WI38 (cell line): ENCODE results near the gene CABP2.

Source experiments
- H3K4me3 ChIP-seq: 2 replicates; pipeline ENCODE4 v1.5.1; 2011; ENCODE audit warnings: low read depth, mild to moderate bottlenecking, control low read depth, low read length
- CTCF ChIP-seq: IDR thresholded peaks from 2 replicates; pipeline ENCODE4 v1.5.1; 2012; ENCODE audit warnings: low read depth, mild to moderate bottlenecking, control low read depth, low read length

Gene CABP2

GRCh38 chr11:67507242-67507863 is 15.9 kb downstream of the CABP2 start:
- no peak for TF ChIP-seq CTCF
- peak overlapping the region; percentile 82 for H3K4me3 ChIP-seq

DNA sequence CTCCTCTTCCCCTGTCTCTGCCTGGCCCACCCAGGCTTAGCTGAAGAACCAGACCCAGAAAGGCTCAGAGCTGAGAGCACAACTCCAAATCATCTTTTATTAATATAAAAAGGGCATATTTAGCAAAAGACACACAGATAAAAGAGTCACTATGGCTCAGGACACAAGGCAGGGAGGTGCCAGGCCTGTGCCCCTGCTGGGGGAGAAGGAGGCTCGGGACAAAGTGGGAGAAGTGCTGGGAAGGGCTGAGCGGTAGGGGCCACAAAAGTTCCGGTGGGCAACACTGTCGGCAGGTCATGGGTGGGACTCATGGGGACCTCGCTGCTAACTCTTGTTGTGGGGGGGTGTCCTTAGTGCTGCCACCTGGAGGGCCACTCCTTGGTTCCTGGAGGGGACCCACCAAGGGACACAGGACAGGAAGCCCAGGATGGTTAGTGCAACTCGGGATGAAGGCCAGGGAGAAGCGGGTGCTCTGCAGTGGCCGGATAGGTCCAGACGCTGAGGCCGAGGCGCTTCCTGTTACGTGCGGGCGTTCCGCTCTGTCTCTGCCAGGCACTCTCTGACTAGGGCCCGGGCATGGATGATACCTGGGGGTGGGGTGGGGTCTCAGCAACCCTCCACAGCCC is 16.7 kb downstream of the CABP2 start:
- TF ChIP-seq CTCF: no peak
- H3K4me3 ChIP-seq: no peak overlapping the region

DNA sequence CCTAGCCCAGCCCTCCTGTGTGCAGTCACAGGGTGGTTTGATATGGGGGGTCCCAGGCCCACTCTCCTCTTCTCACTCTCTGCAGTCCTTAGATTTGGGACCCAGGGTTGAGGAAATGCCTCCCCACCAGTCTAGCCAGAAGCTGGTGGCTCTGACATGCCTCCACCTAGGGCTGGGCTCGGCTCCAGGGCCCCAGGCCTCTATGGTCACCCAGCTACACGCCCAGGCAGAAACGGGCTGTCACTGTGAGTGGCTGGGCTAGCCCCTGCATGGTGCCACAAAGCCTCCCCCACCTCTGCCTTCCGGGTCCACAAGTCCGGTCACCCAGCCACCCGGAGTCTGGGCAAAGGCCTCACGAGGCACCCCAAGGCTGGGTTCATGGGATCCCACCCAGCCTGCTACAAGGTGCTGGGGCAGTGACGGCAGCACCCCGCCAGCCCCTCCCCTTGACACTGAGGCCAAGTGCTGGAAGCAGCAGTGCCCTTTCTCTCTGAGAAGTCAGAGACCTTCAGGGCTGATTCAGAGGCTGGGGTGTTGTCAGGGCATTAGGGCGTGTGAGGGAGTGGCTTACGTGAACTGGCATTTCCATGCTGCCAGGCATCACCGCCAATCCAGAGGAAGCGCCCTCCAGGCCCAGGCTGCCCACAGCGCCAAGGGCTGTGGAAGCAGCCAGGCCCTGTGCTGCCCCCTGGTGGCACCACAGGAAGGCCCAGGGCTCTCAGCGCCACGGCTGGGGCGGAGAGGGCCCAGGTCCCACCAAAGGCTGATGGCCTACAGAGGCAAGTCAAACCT is 17.4 kb downstream of the CABP2 start:
- TF ChIP-seq CTCF: peak; percentile 95
- peak overlapping the region; percentile 71 for H3K4me3 ChIP-seq

GRCh38 chr11:67504950-67505581 is 18.2 kb downstream of the CABP2 start, which contains the start of gene PITPNM1:
TSS of gene PITPNM1 (minus strand) at chr11:67505363. CDS start at chr11:67504180, 1,183 bp downstream.
- no peak for TF ChIP-seq CTCF

DNA sequence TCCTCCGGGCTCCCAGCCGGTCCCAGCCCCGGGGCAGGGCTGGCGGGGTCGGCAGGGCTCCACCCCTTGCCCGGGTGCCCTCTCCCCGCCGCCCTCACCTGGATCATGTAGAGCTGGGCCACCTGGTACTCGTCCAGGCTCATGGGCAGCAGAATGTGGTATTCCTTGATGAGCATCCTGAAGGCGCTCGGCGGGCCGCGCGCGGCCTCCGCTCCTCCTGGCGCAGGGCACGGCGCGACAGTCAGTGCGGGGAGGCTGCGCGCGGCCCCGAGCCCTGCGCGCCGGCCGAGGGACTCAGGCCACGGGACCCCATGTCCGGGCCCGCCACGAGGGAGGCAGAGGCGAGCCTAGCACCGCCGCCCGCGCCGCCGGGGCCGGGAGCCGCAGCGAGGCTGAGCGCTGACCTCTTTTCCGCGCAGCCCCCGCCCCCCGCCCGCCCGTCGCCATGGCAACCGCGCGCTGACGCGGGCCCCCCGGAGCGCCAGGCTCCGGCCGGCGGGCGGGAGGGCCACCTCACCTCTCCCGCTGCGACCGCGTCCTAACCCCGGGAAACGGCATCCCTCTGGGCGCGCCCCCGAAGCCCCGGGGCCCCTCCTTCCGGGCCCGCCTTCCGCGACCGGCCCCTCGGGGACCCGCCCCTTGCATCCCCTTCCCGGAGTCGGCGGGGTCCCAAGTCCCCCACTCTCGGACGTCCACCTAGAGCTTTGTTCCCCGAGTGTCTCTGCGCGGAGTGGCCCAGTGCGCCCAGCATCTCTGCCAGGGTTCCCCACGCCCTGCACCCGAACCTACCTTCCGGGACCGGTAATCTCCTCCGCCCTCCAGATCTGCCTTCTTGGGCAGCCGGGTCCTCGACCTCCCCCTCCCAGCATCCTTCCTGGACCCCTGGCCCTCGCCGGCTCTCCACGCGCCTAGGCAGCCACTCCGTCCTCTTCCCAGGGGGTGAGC is 19.0 kb downstream of the CABP2 start:
- no peak for TF ChIP-seq CTCF

More at GRCh38 chr11:67504950-67505581, 18.2 kb downstream of the CABP2 start, which contains the start of gene PITPNM1:
- H3K4me3 ChIP-seq: peak within 1 kb of the TSS; percentile 71

DNA sequence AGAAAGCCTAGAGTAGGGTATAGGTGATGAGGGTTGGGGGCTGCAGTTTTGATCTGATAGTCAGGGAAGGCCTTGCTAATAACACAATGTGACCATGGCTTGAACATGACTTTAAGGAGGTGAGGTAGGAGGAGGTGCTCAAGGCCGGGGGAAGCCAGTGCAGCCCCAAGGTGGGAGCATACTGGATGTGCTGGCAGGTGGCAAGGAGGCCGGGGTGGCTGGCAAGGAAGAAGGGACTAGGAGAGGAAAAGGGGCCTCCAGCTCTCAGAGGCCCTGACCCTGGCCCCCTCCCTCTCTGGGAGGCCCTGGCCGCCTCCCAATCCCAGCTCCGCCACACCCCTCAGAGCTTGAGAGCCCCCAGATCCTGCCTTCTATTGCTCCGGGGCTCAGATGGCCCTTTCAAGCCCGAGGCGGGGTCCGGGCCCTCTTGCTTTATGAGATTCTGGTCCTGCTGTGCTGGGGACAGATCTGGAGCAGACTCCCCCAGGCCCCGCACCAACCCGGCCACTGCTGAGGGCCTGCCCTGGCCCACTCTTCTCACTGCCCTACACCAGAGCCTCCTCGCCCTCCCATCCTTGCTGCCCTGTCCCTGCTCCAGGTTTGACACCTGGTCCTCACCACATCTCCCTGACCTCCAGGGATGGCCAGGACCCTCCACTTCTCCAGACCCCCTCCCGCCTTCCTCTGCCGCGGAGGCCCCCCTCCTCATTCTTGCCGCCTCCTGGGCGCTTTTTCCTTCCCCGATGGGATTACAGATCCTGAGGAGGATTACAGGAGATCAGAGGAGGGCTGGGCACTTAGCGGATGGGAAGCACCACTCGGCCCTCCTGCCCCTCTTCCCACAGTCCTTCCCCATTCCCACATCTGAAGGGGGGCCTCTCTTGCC is 19.9 kb downstream of the CABP2 start:
- peak overlapping the region; percentile 71 for H3K4me3 ChIP-seq
- no peak for TF ChIP-seq CTCF

More for the DNA sequence above, 19.0 kb downstream of the CABP2 start:
- peak overlapping the region; percentile 71 for H3K4me3 ChIP-seq
